Lower lobe of right lung (tissue), 2 donors: ENCODE results near the gene SMG1. TPM values are rescaled to one million over a fixed set of nuclear protein-coding genes. Genes with fewer than 3 reads are reported as not detected.

ENCODE experiments used
- ATAC-seq, 2 donors: fragments of 200-7000 bp; cut with Tn5 transposase; one replicate each; pipeline ENCODE4 v1.9.1; 2020 to 2022; ENCODE audit warnings: mild to moderate bottlenecking in 2 of 2, moderate library complexity in 2 of 2
- DNase-seq: peaks from one replicate; pipeline ENCODE4 v3.0.0-alpha.2; 2020
- H3K27ac ChIP-seq: fragments of 200-600 bp; one replicate; pipeline ENCODE4 v1.8.0; 2022
- H3K27me3 ChIP-seq: fragments of 200-600 bp; one replicate; pipeline ENCODE4 v1.8.0; 2022; ENCODE audit warnings: low read depth
- H3K36me3 ChIP-seq: fragments of 200-600 bp; one replicate; pipeline ENCODE4 v1.8.0; 2022; ENCODE audit warnings: mild to moderate bottlenecking
- H3K4me1 ChIP-seq: fragments of 200-600 bp; one replicate; pipeline ENCODE4 v1.8.0; 2022
- H3K4me3 ChIP-seq: fragments of 200-600 bp; one replicate; pipeline ENCODE4 v1.8.0; 2022; ENCODE audit warnings: mild to moderate bottlenecking
- H3K9me3 ChIP-seq: fragments of 200-600 bp; one replicate; pipeline ENCODE4 v1.8.0; 2022
- CTCF ChIP-seq: fragments of 200-600 bp; IDR thresholded peaks from one replicate; pipeline ENCODE4 v1.8.0; 2022; ENCODE audit warnings: antibody characterized with exemption, mild to moderate bottlenecking
- intact Hi-C: fragments of 100-400 bp; cut with DNase I; formaldehyde crosslinking; loops from one replicate; pipeline ENCODE4 v1.11.0; 2022
- total RNA-seq: library from RNA; stranded (reverse); fragmentation: NEBNext Ultra II Directional; extraction: Animal tissue kit (Norgen Biotek cat#: 25700); gene quantifications from one replicate; pipeline ENCODE4 v1.2.1, GENCODE V29; 2021
- donor health status: DM: no; HTN: yes; CAD: no; lungs with severe emphysema.

Gene SMG1
- total RNA-seq, 1 donor from 2014 or later: 89.0 TPM

GRCh38 chr16:18836702-18837101 is 89.5 kb downstream of the SMG1 start:
- Histone ChIP-seq H3K27ac (no peak overlapping the region), H3K4me1 (no peaks in the 10 kb centered on the region), H3K27me3 (no peaks in the 10 kb centered on the region), H3K9me3 (no peaks in the 10 kb centered on the region), H3K36me3 (peaks cover 100% of the 10 kb centered on the region), H3K4me3 (no peak overlapping the region)
- intact Hi-C loops: no loop called here
- no peak for TF ChIP-seq CTCF
- ATAC-seq (no peak), DNase-seq (no peak)

- Histone ChIP-seq H3K27ac (no peak overlapping the region), H3K9me3 (no peaks in the 10 kb centered on the region), H3K27me3 (no peaks in the 10 kb centered on the region), H3K4me1 (no peaks in the 10 kb centered on the region), H3K36me3 (peaks cover 100% of the 10 kb centered on the region), H3K4me3 (no peak overlapping the region)
- ATAC-seq (no peak), DNase-seq (no peak)
- intact Hi-C loops: no loop called here
- TF ChIP-seq CTCF: no peak
These were observed 91.3 kb downstream of the SMG1 start for GRCh38 chr16:18834864-18835263.

GRCh38 chr16:18833707-18834505 is 92.3 kb downstream of the SMG1 start:
- TF ChIP-seq CTCF: no peak

GRCh38 chr16:18832613-18833012 is 93.6 kb downstream of the SMG1 start:
- no peak for TF ChIP-seq CTCF
- Histone ChIP-seq H3K4me3 (no peak overlapping the region), H3K4me1 (no peaks in the 10 kb centered on the region), H3K36me3 (peaks cover 100% of the 10 kb centered on the region), H3K27me3 (no peaks in the 10 kb centered on the region), H3K9me3 (no peaks in the 10 kb centered on the region), H3K27ac (no peak overlapping the region)
- ATAC-seq: no peak
- intact Hi-C loops: no loop called here
- no peak for DNase-seq

More at GRCh38 chr16:18833707-18834505, 92.3 kb downstream of the SMG1 start:
- no peaks in the 10 kb centered on the region for H3K27me3 ChIP-seq
- H3K27ac ChIP-seq: no peak overlapping the region
- H3K36me3 ChIP-seq: peaks cover 100% of the 10 kb centered on the region
- no peak overlapping the region for H3K4me3 ChIP-seq
- intact Hi-C loops: no loop called here
- ATAC-seq (no peak), DNase-seq (no peak)
- H3K9me3 ChIP-seq: no peaks in the 10 kb centered on the region
- H3K4me1 ChIP-seq: no peaks in the 10 kb centered on the region

GRCh38 chr16:18832006-18832405 is 94.2 kb downstream of the SMG1 start:
- no peak for DNase-seq
- Histone ChIP-seq H3K36me3 (peaks cover 97% of the 10 kb centered on the region), H3K27me3 (no peaks in the 10 kb centered on the region), H3K27ac (no peak overlapping the region), H3K9me3 (no peaks in the 10 kb centered on the region), H3K4me1 (no peaks in the 10 kb centered on the region), H3K4me3 (no peak overlapping the region)
- intact Hi-C loops: no loop called here
- TF ChIP-seq CTCF: no peak
- ATAC-seq: no peak
